ENCODE results near the gene DHCR7.

The DHCR7 gene

GRCh38 chr11:71484248-71485062, 36.3 kb upstream of the DHCR7 start:
- no peak for TF ChIP-seq GABPA (IDR thresholded peaks at IDR 0.05; ENCODE audit: low read depth)
- no peaks in the 10 kb centered on the region for H3K27me3 ChIP-seq (ENCODE audit: insufficient read depth, poor library complexity, severe bottlenecking)
- H3K4me3 ChIP-seq (replicated peaks; ENCODE audit: insufficient read depth, low read length), result no peak overlapping the region
- no peak overlapping the region for H3K27ac ChIP-seq (replicated peaks)
- DNase-seq (ENCODE audit: low read depth in 1 of 2, low spot score in 1 of 2), result no peak

- Histone ChIP-seq H3K27ac (replicated peaks) (no peak overlapping the region), H3K27me3 (ENCODE audit: insufficient read depth, poor library complexity, severe bottlenecking) (no peaks in the 10 kb centered on the region), H3K4me3 (replicated peaks; ENCODE audit: insufficient read depth, low read length) (no peak overlapping the region)
- TF ChIP-seq, protein P1, sequence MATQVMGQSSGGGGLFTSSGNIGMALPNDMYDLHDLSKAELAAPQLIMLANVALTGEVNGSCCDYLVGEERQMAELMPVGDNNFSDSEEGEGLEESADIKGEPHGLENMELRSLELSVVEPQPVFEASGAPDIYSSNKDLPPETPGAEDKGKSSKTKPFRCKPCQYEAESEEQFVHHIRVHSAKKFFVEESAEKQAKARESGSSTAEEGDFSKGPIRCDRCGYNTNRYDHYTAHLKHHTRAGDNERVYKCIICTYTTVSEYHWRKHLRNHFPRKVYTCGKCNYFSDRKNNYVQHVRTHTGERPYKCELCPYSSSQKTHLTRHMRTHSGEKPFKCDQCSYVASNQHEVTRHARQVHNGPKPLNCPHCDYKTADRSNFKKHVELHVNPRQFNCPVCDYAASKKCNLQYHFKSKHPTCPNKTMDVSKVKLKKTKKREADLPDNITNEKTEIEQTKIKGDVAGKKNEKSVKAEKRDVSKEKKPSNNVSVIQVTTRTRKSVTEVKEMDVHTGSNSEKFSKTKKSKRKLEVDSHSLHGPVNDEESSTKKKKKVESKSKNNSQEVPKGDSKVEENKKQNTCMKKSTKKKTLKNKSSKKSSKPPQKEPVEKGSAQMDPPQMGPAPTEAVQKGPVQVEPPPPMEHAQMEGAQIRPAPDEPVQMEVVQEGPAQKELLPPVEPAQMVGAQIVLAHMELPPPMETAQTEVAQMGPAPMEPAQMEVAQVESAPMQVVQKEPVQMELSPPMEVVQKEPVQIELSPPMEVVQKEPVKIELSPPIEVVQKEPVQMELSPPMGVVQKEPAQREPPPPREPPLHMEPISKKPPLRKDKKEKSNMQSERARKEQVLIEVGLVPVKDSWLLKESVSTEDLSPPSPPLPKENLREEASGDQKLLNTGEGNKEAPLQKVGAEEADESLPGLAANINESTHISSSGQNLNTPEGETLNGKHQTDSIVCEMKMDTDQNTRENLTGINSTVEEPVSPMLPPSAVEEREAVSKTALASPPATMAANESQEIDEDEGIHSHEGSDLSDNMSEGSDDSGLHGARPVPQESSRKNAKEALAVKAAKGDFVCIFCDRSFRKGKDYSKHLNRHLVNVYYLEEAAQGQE (IDR thresholded peaks at IDR 0.05; ENCODE audit: insufficient replicate concordance, low read depth), result no peak
- TF ChIP-seq CTCF (IDR thresholded peaks at IDR 0.05; ENCODE audit: insufficient read depth, low read length) (no peak), POLR2AphosphoS5 (IDR thresholded peaks at IDR 0.05; ENCODE audit: low read depth) (no peak), GABPA (IDR thresholded peaks at IDR 0.05; ENCODE audit: low read depth) (no peak), SPI1 (IDR thresholded peaks at IDR 0.05; ENCODE audit: borderline replicate concordance, low read depth) (no peak)
- DNase-seq (ENCODE audit: low read depth in 1 of 2, low spot score in 1 of 2), result no peak
Observed at GRCh38 chr11:71483692-71484091, 35.5 kb upstream of the DHCR7 start.

DNA sequence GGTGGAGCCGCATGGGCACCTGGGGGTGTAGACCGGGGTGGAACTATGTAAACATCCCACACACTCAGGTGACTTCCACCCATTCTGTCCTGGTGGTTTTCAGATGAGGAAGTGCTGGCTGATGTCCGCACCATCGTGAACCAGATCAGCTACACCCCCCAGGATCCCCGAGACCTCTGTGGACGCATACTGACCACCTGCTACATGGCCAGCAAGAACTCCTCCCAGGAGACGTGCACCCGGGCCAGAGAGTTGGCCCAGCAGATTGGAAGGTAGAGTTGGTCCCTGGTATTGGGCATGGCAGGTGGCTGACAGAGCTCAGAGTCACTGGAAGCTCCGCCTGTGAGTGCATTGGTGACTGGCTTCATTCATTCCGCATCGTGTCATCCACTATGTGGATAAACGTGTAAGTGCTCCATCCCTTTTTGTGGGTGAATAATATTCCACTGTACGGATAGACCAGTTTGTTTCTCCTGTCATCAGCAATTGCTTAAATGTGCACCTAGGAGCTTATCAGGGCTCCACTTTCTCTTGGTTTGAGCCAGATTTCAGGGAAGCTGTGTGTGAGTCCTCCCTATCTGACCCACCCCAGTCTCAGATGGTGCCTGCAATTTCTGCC, 34.7 kb upstream of the DHCR7 start:
- Histone ChIP-seq H3K4me3 (replicated peaks; ENCODE audit: insufficient read depth, low read length) (no peak overlapping the region), H3K27ac (replicated peaks) (no peak overlapping the region), H3K27me3 (ENCODE audit: insufficient read depth, poor library complexity, severe bottlenecking) (no peaks in the 10 kb centered on the region)
- no peak for TF ChIP-seq CTCF (IDR thresholded peaks at IDR 0.05; ENCODE audit: insufficient read depth, low read length)
- TF ChIP-seq, protein P1 (IDR thresholded peaks at IDR 0.05; ENCODE audit: insufficient replicate concordance, low read depth), result no peak
- TF ChIP-seq GABPA (IDR thresholded peaks at IDR 0.05; ENCODE audit: low read depth), result no peak
- no peak for TF ChIP-seq SPI1 (IDR thresholded peaks at IDR 0.05; ENCODE audit: borderline replicate concordance, low read depth)
- TF ChIP-seq POLR2AphosphoS5 (IDR thresholded peaks at IDR 0.05; ENCODE audit: low read depth), result no peak
- DNase-seq (ENCODE audit: low read depth in 1 of 2, low spot score in 1 of 2), result no peak

GRCh38 chr11:71482216-71482615, 34.0 kb upstream of the DHCR7 start:
- DNase-seq (ENCODE audit: low read depth in 1 of 2, low spot score in 1 of 2), result no peak
- TF ChIP-seq POLR2AphosphoS5 (IDR thresholded peaks at IDR 0.05; ENCODE audit: low read depth) (no peak), GABPA (IDR thresholded peaks at IDR 0.05; ENCODE audit: low read depth) (no peak), SPI1 (IDR thresholded peaks at IDR 0.05; ENCODE audit: borderline replicate concordance, low read depth) (no peak), CTCF (IDR thresholded peaks at IDR 0.05; ENCODE audit: insufficient read depth, low read length) (no peak)
- TF ChIP-seq, protein P1 (IDR thresholded peaks at IDR 0.05; ENCODE audit: insufficient replicate concordance, low read depth), result no peak
- no peak overlapping the region for H3K4me3 ChIP-seq (replicated peaks; ENCODE audit: insufficient read depth, low read length)
- H3K27ac ChIP-seq (replicated peaks), result no peak overlapping the region
- H3K27me3 ChIP-seq (ENCODE audit: insufficient read depth, poor library complexity, severe bottlenecking), result no peaks in the 10 kb centered on the region
